Renal pelvis (tissue), 4 donors: ENCODE data around the gene SCFD2. TPM values are rescaled to one million over a fixed set of nuclear protein-coding genes. Genes with fewer than 3 reads are reported as not detected.
A peak's percentile ranks its signal among the peaks of the same experiment; 100 is the strongest.

ENCODE experiments used
- DNase-seq: peaks from one replicate; pipeline ENCODE4 v3.0.0-alpha.2; 2013
- polyA plus RNA-seq, 3 donors: library from polyadenylated mRNA; unstranded; fragments of 120-200 nt; gene quantifications; one replicate each; pipeline ENCODE4 v1.2.1, GENCODE V29; 2013; ENCODE audit not compliant: insufficient read length in 3 of 3

SCFD2 gene
- polyA plus RNA-seq, 3 donors: 13.7 to 14.5 (median 14.0) TPM

DNA sequence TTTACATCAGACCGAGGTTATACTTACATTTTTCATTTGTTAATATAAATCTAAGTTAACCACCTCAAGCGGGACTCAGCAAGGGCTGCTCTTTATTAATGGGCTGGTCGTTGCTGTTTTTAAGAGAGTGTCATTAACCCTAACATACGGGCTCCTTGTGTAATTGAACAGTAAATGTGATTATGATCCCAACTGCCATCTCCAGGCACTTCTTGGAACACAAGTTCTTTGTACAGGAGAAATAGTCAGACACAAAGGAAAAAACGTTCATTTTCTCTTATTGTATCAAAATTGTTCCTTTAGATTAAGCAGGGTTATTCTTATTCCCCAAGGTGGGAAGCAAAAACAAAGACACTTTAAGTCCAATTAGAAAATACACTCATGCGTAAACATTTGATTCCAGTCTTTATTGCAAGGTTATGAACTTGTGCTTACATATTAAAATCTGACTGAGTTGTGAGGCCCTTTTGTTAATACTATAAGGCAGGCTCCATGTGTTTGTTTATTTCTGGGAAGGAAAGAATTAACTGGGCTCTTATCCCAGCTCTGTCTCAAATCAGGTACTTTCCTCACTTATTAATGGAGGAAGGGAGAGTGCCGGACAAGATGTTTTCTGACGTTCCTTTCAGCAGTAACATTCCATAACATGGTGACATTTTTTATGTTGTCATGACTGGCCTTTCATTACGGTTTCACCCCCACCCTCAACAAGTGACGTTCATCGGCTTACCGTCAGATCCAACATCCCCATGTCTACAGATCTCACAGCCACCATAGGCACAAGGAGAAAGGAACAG, 407.8 kb downstream of the SCFD2 start:
- peak; percentile 39 for DNase-seq

DNA sequence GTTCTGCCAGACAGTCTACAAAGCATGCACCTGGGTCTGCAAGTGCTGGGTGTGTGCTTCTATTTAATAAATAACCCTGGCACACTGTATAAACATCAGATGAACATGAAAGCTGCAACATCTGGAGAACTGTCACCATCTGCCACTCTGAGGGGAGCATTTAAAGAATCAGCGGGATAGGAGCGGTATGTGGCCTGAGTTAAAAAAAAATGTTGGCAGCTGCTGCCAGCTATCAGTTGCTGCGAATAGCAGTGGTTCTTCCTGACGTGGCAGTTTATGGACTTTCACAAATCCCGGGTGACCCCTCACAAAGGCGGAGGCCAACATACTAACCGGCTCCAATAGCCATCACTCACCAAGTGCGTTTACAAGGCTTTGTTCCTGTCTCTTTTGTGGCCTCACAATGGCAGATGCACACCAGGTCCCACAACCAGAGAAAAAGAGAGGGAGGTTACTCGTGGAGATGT, 408.6 kb downstream of the SCFD2 start:
- peak; percentile 30 for DNase-seq

DNA sequence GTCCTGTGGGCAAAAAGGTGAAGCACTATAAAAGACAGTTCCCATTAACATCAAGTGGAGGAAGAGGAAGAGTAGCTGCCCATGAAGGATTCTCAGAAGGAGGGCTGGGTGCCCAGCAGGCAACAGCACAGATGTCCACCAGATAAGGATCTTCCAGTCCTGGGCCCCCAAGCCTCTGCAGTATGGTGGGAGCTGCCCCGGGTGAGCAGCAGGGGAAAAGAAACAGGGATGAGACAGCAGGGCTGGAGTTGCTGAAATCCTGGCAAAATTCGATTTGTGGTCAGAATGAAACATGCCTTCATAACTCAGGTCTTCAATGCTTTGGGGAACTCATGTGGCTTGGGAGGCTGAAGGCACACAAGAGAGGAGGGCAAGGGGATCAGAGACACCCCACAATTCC, 409.2 kb downstream of the SCFD2 start:
- no peak for DNase-seq

DNA sequence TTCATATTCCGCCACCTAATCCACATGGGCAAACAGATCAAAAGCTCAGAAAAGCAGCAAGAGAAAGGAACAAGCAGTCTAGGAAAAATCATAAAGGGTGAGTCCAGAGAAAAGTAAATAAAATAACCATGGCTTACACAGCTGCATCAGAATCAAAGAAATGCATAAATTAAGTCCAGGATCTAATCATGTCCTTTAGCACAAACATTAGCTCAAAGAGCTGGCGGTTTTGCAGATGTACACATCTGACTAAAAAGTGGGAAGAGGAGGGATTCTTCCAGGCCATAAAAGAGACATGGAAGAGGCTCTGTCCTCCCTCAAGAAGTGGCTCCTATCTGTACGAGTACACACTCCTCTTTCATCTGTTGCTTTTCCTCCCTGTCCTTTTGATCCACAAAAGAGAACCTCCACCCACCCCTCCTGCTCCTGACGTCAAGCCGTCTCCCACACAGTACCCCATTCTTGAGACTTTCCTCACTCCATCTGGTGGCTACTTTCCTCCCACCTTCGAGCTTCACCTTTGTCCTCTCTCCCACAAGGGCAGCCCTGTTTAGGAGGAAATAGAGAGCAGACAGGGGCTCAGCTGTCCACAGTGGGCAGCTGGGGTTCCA, 411.2 kb downstream of the SCFD2 start:
- peak; percentile 29 for DNase-seq

DNA sequence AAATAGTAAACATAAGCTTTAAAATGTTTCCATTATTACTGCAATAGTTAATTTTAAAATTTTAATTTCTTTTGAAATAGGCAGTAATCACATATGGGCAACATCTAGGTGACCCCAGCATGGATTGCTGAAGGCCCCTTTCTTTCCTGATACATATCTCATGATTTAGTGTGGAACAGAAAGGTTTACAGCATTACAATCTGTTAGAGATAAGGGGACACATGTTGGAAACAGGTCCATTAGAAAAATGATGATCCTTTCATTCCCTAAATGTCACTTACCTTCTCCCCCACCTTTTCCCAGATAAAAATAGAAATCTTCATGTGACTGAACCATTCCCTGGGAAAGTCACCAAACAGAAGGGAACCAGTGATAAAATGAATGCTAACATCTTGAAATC, 413.3 kb downstream of the SCFD2 start:
- DNase-seq: no peak

DNA sequence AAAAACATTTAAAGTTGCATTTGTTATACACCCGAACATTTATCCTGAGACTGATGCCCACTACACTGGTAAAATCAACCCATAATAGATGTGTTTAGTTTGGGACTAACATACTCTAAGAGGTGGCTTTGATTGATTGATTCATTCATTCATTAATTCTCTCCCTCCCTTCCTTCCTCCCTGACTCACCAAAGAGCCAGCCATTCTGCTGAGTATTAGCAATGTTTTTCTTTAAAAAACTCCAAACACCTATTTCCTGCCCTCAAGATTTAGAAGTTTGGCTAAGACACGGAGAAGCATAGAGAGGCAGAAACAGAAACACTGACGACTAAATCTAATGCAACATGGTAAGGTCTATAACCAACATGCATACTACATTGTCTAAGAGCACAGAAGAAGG, 414.8 kb downstream of the SCFD2 start:
- no peak for DNase-seq

DNA sequence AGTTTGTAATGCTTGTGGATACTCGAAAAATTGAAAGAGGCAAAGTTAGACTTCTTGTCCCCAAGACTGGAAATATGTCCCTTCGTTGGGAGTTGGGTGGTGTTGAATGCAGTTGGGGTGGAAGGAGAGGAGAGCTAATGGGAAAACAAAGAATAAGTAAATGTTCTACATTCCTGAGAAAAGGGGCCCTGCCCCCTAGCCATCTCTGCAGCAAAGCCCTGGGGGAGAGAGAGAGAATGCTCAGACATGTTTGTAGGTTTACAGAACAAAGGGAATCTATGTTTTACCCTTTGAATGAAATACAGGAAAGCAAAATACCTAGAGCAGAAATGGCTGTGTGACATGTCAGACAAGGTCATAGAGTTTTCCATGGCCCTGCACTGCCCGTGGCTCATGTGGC, 415.6 kb downstream of the SCFD2 start:
- DNase-seq: no peak

DNA sequence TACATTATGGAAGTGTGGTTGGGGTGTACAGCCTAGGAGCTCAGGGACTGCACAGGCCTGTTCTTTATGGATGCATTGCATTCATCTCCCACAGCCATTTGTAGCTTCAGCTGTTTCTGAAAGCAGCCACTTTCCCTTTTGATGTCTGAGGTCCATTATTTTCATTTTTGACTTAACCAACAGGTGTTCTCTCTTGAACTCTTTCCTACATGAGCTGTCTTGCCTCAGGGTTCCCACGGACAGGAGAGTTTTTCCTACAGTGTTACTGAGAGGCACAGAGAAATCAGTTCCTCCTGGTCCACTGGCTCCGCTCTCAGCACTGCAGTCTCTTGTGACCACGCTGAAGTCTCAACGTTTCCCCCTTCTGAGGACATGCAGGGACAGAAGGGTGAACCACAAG, 416.5 kb downstream of the SCFD2 start:
- DNase-seq: no peak

DNA sequence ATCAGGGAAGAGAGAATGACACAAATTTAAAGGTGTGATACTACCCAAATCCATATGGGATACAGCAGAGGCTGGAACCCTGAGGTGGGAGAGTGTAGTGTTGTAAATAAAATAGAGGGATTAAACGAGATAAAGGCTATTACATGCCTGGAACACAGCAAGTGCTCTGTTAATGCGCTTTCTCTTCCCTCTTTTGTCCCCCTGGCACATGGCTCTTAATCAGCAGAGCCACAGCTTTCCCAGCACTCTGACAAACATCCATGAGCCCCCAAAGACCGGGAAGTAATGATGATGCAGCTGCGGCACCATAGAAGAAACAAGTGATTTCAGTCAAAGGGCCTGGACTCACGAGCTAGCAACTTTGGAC, 417.8 kb downstream of the SCFD2 start:
- no peak for DNase-seq

DNA sequence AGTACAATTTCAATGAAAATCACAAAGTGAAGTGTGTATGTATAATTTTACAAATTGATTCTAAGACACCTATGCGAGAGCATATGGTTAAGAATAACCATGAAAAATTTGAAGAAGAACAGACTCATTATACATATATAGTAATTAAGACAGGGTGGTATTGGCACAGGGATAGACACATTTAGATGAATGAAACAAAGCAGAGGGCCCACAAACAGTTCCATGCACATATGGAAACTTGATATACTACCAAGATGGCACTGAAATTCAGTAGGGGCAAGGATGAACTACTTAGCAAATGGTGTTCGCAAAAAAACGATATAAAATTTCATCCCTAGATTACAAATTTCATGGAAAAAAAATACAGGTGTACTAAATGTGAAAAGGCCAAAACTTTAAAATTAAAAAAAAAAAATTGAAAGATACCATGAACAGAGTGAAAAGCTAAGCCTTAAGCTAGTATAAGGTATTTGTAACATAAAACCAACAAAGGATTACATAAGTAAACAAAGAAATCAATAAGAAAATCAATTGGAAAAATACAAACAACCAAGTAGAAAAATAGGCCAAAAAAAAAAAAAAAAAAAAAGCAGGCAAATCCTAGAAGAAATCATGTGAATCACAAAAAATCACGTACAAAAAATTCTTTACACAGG, 418.3 kb downstream of the SCFD2 start:
- no peak for DNase-seq

DNA sequence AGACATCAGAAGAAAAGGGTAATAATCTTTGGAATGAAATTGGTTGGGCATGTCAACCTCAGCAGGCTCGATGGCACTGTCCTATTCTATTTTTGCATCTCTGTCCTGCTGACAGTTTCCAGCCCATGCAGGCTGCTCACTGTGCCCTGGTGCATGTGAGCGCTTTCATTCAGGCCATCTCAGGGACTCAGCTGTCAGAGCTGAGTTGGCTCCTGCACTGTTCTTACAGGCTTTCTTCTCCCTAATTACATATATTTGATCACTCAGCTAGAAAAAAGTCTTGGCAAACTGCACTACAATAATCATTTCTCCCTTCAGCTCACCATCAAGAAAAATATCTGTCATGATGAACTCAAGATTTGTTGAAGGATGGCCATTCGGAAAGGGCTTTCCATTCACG, 419.0 kb downstream of the SCFD2 start:
- no peak for DNase-seq

DNA sequence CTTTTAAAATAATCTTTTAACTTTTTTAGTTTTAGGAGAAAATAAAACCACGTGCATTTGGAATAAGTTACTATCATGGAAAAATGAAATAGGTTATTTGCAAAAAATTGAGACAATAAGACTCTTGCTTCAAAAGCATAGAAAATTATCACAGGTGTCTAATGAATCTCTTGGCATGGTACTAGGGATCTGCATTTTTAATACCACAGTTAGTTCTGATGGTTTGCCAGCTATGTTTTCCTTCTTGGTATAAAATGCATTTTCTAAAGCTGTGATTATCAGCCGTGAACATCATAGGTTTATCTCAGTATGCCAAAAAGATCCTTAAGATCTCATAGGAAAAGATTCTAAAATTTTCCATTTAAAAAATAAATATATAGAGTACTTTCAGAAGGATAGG, 419.9 kb downstream of the SCFD2 start:
- no peak for DNase-seq

DNA sequence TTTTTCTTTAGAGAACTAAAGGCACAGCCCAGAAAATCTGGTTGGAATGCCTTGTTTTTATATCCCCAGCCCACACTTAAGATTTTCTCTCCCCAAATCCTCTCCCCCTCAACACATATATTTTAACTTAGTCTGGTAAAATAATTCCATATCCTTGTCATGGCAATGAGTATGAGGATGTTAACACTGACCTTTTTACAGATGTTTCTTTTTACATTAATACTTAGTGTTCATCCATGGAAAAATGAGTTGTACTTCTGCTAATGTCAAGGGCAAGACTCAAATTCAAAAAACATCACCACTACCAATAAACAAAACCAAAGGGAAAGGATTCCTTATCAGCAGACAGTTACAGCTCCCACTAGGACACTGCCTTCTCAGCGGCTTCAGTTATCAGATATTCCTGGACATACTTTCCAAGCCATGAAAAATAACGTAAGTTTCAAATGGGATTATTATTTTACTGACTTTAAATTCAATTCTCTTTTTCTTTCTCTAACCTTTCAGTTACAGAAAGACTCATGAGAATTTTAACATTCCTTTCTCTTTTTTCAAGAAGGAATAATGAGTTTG, 420.4 kb downstream of the SCFD2 start:
- peak; percentile 17 for DNase-seq

DNA sequence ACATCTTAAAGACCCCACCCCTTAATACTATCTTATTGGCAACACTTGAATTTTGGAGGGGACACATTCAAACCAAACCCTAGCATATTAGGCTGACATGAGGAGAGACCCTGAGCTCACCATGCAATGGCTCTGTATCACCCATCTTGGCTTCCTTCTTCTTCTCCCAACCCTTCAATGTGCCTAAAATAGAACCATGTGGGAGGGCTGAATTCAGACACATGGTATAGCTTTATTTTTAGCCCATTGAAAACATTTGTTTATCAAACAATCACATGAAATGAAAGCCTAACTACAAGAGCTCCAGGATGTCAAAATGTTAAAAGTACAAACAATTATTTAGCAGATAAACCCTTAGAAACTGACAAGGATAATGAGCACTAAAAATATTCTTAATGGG, 422.2 kb downstream of the SCFD2 start:
- no peak for DNase-seq

DNA sequence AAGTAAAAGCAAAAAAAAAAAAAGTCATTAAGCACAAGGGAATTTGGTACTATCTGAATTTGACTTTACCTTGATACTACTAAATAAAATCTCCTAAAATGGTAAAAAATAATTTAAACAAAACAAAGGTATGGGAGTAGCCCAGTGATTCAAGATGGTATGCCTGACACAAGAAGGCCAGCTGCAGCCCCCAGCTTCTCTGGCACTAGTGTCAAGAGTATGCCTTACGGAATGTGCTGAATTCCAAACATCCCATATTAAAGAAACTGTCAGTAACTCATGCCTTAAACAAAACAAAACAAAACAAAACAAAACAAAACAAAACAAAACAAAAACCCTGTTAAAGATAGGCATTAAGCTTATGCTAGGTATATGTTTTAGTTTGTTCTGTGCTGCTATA, 422.9 kb downstream of the SCFD2 start:
- DNase-seq: no peak

DNA sequence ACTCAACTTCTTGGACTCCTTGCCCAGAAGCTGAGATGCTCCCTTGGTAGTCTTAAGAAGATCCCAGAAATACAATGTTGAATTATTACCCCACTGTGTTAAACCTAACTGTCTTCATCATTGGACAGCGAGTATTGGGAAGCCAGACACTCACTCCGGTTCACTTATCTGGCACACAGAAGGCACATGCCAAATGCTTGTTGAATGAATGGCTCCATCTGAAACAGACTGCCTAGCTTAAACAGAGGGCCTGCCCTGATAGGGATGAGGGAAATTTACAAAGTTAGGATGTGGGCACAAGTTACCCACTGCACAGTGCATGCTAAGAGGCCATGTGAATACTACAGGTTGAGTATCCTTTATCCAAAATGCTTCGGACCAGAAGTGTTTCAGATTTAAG, 424.4 kb downstream of the SCFD2 start:
- DNase-seq: no peak

DNA sequence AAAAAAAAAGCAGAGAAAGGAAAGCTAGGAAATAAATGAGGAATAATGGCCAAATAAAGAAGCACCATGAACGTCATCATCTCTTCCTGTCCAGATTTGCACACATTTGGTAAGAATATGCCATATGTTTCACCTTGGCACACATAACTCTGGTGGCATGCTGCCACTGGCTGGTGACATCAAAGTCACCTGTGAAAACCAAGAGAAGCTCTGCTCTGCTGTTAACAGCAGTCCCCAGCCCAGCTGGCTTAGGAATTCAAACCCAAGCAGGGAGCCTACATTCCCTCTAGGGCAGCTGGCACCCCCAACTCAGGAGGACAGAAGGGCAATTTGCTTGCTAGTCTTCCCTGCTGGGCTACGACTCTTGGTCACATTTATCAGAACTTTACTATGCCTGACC, 426.1 kb downstream of the SCFD2 start:
- no peak for DNase-seq

DNA sequence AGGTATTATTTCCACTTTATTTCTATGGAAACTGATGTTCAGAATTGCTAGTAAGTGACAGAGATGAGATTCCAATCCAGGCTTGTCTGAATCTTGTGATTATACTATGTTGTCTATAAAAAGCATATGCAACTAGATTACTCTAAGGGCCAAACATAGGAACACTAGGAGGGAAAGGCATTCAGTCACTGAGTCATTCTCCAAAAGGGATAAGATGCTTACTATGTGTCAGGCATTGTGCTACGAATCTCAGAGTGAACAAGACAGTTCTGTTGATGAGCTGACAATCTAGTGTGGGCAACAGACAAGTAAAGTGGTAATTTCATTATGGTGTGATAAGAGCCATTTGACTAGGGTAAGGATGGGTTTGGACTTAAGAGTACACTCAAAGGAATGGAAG, 426.5 kb downstream of the SCFD2 start:
- DNase-seq: no peak

DNA sequence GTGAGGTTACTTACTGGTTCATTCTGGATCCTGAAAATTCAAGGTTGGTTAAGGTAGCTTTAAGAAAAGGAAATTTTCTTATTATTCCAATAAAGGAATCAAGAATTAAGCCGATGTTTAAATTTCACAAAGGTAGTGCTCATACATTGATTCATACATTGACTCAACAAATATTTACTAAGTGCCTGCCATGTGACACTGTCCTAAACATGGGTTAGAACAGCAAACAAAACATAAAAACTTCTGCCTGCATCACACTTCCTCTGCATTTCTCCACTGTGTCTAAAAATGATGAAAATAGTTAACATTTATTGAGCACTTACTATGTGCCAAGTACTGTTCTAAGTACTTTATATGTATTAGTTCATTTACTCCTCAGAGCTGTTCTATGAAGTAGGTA, 428.0 kb downstream of the SCFD2 start:
- no peak for DNase-seq

DNA sequence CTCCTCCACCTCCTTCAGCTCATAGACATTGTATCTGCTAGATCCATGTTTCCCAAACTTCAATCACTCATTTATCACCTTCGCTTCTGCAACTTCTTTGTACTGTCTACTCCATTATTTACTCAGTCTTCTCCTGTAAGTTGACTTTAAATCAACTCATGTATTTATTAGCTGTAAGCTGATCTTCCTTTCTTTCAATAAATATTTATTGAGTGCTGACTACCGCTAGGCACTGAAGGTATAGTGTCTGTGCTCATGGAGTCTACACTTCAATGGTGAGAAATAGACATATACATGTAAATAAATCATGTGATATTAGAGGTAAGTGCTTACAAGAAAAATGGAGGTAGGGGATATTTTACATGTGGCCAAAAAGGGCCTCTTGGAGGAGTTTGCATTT, 429.1 kb downstream of the SCFD2 start:
- DNase-seq: no peak

DNA sequence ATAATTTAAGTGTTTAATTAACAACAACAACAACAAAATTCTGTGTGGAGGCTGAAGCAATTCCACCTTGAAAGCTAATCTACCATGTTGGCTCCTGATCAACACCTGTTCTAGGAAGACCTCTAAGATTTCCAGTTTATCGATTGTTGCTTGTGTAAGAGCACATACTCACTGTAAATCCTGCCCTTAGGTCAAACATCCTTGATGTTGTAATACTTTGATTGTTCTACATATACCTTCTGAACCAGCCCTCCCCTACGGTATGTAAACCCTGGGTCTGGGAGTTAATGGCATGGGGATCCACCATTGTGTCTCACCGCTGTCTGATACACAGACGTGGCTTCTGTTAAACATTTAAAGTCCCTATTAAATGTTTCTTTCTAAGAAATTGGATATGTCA, 430.5 kb downstream of the SCFD2 start:
- no peak for DNase-seq

DNA sequence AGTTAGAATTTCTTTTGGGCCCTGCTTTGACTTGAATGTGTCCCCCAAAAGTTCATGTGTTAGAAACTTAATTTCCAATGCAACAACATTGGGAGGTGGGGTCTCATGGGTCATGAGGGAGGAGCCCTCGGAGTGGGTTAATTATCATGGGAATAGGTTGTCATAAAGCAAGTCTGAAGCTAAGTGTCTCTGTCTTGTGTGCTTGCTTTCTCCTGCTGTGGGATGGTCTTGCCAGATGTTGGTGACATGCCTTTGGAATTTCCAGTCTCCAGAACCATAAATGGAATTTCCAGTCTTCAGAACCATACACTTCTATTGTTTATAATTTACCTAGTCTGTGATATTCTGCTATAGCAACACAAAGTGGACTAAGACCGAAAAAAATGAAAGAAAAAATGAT, 432.1 kb downstream of the SCFD2 start:
- no peak for DNase-seq
